Activated CD8-positive, alpha-beta memory T cell treated with anti-CD3 and anti-CD28 coated beads for 1 hour (primary cell): ENCODE data around the gene SNX1.
A peak's percentile ranks its signal among the peaks of the same experiment; 100 is the strongest.
"Not testable (repeated sequence)": the region's sequence is repeated elsewhere in the genome, so short reads cannot be mapped to it uniquely, and the experiment has no call there.

Source experiments
- DNase-seq, 2 donors: peaks; one replicate each; pipeline ENCODE4 v3.0.0-alpha.2; 2020; ENCODE audit warnings: low read depth in 1 of 2; ENCODE audit errors: extremely low read depth in 1 of 2

SNX1 gene

GRCh38 chr15:64095795-64096667 lies at the start of gene SNX1:
Gene SNX1 (plus strand): TSS chr15:64095982. CDS start chr15:64096014, 32 bp downstream.
- peak; percentile 88 to 97 for DNase-seq

- peak; percentile 23 to 59 for DNase-seq
Measured at GRCh38 chr15:64046421-64047153, 49.2 kb upstream of the SNX1 start, which contains the start of gene DAPK2. Gene DAPK2 (minus strand): TSS chr15:64046485. CDS start chr15:64040261, 6,224 bp downstream.

- DNase-seq = no peak
Measured at GRCh38 chr15:64048781-64049460, 46.9 kb upstream of the SNX1 start.

GRCh38 chr15:64050281-64051092 lies 45.3 kb upstream of the SNX1 start:
- no peak for DNase-seq

GRCh38 chr15:64051093-64051402 lies 44.7 kb upstream of the SNX1 start:
- no peak for DNase-seq

GRCh38 chr15:64051407-64052259 lies 44.1 kb upstream of the SNX1 start:
- no peak for DNase-seq

GRCh38 chr15:64052925-64053491 lies 42.8 kb upstream of the SNX1 start:
- no peak for DNase-seq

GRCh38 chr15:64053674-64054073 lies 42.1 kb upstream of the SNX1 start:
- DNase-seq = not testable (repeated sequence)

- DNase-seq = no peak
Measured at GRCh38 chr15:64058279-64058678, 37.5 kb upstream of the SNX1 start.

GRCh38 chr15:64059104-64059503 lies 36.7 kb upstream of the SNX1 start:
- DNase-seq = not testable (repeated sequence)

GRCh38 chr15:64060716-64061115 lies 35.1 kb upstream of the SNX1 start:
- DNase-seq = no peak

GRCh38 chr15:64066451-64066850 lies 29.3 kb upstream of the SNX1 start:
- no peak for DNase-seq

GRCh38 chr15:64067564-64068030 lies 28.2 kb upstream of the SNX1 start:
- peak; percentile 37 to 51 for DNase-seq

GRCh38 chr15:64068133-64068532 lies 27.6 kb upstream of the SNX1 start:
- no peak for DNase-seq

GRCh38 chr15:64070106-64070505 lies 25.7 kb upstream of the SNX1 start:
- no peak for DNase-seq

- DNase-seq = no peak
Measured at GRCh38 chr15:64070965-64071851, 24.6 kb upstream of the SNX1 start.

GRCh38 chr15:64071931-64072765 lies 23.6 kb upstream of the SNX1 start:
- no peak for DNase-seq
